GM10266 (cell line): ENCODE measurements around the gene LIPC.

Experiments
- DNase-seq: peaks from one replicate; pipeline ENCODE4 v3.0.0; 2012; ENCODE audit errors: extremely low spot score
- TF ChIP-seq, protein P1 (sequence below): IDR thresholded peaks from 2 replicates; pipeline ENCODE4 v1.5.1; 2012; ENCODE audit warnings: mild to moderate bottlenecking, low read depth; ENCODE audit not compliant: control insufficient read depth, insufficient read depth; ENCODE audit errors: missing control alignments

The LIPC gene

DNA sequence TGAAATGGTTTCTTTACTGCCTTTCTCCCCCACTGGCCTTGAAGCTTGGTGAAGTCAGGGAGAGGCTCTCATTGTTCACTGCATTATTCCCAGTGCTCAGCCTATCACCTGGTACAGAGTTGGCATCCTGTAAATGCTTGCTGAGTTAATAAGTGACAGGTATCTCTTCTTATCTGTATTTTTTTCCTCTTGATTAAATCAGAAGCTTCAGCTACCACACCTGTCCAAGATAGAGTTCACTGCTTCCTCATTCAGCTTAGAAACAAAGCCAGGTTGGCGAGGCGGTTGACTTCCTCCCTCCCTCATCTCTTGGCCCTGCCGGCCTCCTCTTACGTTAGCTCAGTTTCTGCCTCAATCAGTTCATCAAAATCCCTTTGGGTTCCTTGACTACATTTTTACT is 142.8 kb downstream of the LIPC start:
- DNase-seq, result no peak
- TF ChIP-seq, protein P1, sequence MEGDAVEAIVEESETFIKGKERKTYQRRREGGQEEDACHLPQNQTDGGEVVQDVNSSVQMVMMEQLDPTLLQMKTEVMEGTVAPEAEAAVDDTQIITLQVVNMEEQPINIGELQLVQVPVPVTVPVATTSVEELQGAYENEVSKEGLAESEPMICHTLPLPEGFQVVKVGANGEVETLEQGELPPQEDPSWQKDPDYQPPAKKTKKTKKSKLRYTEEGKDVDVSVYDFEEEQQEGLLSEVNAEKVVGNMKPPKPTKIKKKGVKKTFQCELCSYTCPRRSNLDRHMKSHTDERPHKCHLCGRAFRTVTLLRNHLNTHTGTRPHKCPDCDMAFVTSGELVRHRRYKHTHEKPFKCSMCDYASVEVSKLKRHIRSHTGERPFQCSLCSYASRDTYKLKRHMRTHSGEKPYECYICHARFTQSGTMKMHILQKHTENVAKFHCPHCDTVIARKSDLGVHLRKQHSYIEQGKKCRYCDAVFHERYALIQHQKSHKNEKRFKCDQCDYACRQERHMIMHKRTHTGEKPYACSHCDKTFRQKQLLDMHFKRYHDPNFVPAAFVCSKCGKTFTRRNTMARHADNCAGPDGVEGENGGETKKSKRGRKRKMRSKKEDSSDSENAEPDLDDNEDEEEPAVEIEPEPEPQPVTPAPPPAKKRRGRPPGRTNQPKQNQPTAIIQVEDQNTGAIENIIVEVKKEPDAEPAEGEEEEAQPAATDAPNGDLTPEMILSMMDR, result no peak

DNA sequence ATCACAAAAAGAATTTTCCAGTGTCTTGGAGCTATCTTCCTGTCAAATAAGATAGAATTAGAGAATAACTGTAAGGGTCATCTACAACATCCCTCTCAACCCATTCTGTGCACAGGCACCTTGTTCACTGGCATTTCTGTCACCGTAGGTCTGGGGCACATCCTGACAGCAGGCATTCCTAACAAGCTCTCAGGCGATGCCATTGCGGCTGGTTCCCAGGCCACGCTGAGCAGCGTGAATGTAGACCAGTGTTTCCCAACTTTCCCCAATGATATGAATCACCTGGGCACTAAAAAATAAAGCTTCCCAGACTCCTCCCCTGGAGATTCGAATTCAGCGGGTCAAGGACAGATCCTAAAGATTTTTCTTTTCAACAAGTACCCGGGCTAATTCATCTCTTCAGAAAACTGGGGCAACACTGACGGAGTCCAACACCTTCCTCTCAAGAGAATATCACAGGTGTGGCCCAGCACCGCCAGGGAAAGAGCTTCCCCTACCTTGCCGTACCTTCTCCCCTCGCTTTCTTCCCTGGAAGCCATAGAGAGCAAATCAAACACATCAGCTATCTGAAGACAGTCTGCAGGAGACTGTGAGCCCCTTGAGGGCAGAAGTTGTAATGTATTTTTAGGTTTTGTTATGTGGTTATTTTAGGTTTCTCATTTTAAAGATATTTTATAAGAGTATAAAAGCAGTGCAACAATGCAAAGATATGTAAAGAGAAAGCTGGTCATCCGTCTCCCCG is 143.4 kb downstream of the LIPC start:
- no peak for DNase-seq
- TF ChIP-seq, protein P1, result no peak

DNA sequence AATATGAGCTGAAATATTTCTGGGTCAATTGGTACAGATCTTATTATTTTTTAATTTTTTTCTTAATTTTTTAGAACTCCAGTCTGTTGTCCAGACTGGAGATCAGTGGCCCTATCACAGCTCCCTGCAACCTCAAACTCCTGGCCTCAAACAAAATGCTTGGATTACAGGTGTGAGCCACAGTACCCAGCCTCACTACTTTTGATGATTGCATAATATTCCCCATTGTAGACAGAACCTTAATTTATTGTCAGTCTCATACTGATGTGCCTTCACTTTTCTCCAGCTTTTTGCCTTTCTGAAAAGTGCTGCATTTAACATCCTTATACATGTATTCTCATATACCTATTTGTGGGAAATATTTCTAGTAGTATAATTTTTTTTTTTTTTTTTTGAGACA is 144.9 kb downstream of the LIPC start:
- TF ChIP-seq, protein P1, result no peak
- no peak for DNase-seq

DNA sequence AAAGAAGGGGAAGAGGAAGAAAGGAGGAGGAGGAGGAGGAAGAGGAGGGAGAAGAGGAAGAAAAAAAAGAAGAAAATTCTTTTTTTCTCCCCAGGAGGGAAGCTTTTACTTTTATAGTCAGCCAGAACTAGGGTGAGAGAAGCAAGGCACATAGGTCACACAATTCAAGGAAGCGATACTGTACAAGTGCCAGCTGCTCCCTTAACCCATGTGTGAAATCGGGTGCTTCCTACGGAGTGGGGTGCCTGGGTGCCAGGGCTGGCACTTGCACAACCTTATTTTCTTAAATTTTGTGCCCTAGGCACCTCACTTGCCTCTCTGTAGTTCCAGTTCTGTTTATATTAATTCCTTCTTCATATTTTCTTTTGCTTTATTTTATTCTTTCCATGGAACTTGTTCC is 150.4 kb downstream of the LIPC start:
- no peak for DNase-seq
- TF ChIP-seq, protein P1, result no peak

DNA sequence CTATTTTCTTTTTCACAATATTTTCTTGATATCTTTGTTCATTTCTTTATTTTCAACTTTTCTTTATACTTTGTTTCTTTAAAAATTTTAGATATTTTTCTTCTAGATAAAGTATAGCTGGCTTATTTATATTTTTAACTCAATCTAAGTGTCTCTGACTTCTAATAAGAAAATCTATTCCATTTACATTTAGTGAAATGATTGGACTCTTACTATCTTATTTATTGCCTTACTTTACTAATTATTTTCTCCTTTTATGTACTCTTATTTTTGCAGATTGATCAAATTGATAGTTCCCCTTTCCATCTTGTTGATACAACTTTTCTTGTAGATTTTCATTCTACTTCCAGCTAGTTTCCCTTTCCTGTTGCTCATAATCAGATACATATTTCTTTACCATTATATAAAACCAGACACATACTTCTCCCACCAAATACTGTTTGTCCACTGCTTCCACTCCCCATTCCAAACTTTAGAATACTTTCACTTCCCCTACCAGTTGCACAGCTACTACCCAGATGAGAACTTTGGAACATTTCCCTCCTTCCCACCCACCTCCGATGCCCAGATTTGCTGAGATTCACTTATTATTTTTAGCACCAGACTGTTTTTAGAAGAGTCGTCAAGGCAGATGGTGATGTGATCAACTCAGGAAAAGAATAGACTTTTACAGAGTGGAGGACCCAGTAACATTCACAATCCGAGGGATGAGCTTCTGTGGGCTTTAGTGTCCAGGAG is 151.5 kb downstream of the LIPC start:
- TF ChIP-seq, protein P1, result no peak
- DNase-seq, result no peak

DNA sequence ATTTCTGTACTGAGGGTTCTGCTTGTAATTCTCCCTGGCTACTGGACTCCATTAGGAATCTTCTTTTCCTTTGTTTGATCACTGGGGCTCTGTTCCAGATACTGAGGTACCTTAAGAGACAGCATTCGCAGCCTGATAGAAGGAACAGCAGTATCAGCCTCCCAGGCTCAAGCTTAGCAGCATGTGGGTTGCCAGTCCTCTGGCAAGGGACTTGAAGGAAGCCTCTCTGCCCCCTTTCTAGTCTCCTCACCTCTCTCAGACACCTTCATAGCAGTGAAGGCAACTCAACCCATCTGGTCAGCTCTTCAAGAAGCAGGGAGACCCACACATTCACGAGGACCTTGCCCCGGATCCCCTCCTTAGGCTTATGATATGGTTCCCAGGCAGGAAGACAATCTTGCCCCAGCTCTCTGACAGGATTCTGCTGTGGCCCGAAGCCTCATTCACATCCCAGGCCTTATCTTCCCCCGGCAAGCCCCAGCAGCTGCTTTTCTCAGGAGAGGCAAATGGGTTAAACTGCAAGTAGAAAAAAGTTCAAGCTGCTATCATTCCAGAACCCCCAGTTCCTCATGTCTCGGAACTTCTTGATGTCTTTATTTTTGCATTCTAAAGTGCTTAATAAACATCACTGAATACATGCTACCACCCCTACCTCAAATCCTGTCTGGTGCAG is 153.1 kb downstream of the LIPC start:
- TF ChIP-seq, protein P1, result no peak
- no peak for DNase-seq
